ENCODE results near the gene DGCR2. TPM values are rescaled to one million over a fixed set of nuclear protein-coding genes. Genes with fewer than 3 reads are reported as not detected.
"Not testable (repeated sequence)": the region's sequence is repeated elsewhere in the genome, so short reads cannot be mapped to it uniquely, and the experiment has no call there.

The DGCR2 gene
- total RNA-seq, 1 experiment from 2014 or later = 33.6 TPM

DNA sequence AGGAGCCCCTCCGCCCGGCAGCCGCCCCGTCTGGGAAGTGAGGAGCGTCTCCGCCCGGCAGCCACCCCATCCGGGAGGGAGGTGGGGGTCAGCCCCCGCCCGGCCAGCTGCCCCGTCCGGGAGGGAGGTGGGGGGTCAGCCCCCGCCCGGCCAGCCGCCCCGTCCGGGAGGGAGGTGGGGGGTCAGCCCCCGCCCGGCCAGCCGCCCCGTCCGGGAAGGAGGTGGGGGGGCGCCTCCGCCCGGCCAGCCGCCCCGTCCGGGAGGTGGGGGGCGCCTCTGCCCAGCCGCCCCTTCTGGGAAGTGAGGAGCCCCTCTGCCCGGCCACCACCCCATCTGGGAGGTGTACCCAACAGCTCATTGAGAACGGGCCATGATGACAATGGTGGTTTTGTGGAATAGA is 37.6 kb downstream of the DGCR2 start:
- DNase-seq (ENCODE audit: low read depth) = not testable (repeated sequence)

DNA sequence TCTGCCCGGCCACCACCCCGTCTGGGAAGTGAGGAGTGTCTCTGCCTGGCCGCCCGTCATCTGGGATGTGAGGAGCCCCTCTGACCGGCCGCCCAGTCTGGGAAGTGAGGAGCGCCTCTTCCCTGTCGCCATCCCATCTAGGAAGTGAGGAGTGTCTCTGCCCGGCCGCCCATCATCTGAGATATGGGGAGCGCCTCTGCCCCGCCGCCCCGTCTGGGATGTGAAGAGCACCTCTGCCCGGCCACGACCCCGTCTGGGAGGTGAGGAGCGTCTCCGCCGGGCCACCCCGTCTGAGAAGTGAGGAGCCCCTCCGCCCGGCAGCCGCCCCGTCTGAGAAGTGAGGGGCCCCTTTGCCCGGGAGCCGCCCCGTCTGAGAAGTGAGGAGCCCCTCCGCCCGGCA is 38.1 kb downstream of the DGCR2 start:
- DNase-seq (ENCODE audit: low read depth) = not testable (repeated sequence)

- DNase-seq (ENCODE audit: low read depth) = no peak
Observed at GRCh38 chr22:19082793-19083192, 39.4 kb downstream of the DGCR2 start.

- DNase-seq (ENCODE audit: low read depth) = no peak
Observed at GRCh38 chr22:19082101-19082500, 40.1 kb downstream of the DGCR2 start.

DNA sequence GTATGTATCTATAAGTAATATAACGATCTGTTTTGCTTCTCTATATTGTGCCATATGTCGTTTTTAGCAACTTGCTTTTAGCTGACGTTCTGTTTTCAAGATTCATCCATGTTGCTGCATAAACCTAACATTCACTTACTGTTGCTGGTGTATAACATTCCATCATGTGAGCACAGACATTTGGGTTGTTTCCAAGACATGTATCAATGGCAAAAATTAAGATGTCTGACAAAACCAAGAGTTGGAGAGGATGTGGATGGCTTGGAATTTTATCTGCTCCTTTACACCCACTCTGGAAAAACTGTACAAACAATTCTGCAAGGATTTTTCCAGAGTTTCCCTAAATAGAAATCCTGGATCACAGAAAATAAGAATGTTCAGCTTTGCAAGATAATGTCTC is 40.9 kb downstream of the DGCR2 start:
- DNase-seq (ENCODE audit: low read depth) = no peak

DNA sequence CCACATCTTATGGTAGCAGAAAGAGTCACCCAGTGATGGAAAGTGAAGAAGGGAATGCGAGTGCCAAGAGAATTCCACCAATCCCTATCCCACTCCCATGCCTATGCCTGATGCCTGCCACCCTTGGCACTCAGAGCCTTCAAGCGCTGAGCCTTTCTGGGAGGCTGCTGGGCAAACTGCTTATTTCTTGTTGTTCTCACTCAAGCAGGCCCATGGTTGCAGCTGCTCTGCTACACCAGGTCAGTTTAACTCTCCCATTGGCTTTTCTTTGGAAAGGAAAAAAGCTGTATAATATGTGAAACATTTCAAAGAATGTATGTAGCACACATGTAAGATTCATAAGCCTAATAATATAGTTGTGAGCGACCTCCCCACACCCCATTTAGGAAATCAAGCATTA is 41.4 kb downstream of the DGCR2 start:
- no peak for DNase-seq (ENCODE audit: low read depth)

DNA sequence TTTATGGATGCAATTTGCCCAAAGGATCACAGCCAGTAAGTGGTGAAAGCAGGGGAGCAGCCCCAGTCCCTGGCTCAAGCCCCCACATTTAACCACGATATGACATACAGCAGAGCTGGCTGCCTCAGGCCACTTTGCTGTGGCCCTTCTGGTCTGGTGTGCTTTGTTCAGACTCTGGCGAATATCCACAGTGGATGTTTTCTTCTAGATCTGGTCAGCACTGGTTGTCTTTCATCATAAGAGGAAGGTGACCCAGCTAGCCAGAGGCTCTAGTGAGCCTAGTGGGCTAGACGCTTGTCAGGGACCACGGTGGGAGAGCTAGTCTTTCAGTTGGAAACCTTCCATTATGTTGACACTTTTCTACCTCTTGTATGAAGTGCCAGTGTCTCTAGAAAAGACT is 42.5 kb downstream of the DGCR2 start:
- DNase-seq (ENCODE audit: low read depth) = no peak

- DNase-seq (ENCODE audit: low read depth) = no peak
Observed at GRCh38 chr22:19075404-19075803, 46.8 kb downstream of the DGCR2 start.

DNA sequence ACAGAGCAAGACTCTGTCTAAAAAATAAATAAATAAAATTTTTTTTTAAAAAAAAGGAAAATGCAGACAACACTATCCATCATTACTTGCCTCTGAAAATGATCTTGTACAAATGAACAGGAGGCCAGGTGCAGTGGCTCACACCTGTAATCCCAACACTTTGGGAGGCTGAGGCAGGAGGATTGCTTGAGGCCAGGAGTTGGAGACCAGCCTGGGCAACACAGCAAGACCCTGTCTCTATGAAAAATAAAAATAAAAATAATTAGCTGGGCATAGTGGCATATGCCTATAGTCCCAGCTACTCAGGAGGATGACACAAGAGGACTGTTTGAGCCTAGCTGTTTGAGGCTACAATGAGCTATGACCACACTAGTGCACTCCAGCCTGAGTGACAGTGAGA is 49.4 kb downstream of the DGCR2 start:
- not testable (repeated sequence) for DNase-seq (ENCODE audit: low read depth)

- no peak for DNase-seq (ENCODE audit: low read depth)
Observed at GRCh38 chr22:19070397-19071169, 51.6 kb downstream of the DGCR2 start.

DNA sequence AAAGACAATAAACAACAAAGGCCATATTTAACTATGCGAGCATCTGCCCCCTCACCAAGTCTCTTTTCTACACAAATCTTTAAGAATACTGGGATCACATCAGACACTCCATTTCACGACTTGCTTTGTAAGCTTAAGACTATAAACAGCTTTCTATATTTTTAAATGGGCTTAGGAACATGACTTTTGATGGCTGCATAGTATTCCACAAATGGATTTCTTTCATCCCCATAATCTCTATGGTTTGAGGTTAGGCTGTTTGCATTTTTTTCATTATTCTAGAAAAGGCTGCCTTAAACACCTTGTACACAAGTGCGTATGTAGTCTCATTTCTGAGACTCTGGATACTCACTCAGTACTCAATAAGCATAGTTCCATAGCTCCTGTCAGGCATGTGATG is 52.8 kb downstream of the DGCR2 start:
- no peak for DNase-seq (ENCODE audit: low read depth)

DNA sequence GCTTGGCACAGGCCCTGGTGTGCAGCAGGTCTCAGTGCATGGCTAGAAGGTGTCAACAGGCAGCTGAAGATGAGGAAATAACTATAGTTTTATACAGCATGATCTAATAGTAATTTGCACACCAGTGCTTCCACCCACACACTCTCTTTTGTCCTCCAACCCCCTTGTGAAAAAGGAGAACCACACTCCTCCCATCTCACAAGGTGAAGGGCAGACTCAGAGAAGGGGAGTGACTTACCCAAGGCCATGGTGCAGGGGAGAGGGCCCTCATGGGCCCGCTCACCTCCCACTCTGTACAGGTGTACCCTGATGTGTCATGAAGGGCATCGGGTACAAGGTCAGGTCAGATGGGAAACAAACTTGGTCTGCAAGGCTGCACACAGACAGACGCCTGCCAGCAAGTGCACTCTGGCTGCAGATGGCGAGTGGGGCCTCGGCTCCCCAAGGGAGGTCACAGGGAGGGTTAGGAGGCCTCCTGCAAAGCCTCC is 53.4 kb downstream of the DGCR2 start:
- DNase-seq (ENCODE audit: low read depth) = no peak

DNA sequence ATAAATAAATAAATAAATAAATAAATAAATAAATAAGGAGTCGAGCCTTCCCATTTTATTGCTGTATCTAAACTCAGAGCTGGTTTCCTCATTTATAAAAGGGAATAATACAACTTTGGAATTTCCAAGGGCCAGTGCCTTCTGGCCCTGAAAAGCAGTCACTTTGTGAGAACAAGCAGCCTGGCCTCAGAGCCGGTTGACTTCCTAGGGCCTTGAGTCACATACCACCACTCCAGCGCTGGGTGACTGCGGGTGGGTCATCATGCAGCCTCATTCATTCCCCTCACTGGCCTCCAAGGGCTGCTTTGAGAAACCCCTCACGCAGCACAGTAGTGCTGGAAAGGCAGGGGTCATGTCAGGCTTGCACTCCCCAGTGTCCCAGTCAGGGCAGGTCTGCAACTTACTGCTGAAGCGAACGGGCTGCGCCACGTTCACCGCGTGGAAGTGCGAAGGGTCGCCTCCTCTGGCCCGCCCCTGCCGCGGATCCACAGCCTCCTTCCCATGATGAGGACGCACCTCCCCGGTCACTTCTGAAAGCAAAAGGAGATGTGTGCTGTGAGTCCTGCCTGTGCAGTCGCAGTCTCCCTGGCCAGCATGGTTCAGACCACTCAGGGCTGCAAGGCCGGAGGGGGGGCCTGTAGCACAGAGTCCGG is 54.4 kb downstream of the DGCR2 start:
- DNase-seq (ENCODE audit: low read depth) = no peak

DNA sequence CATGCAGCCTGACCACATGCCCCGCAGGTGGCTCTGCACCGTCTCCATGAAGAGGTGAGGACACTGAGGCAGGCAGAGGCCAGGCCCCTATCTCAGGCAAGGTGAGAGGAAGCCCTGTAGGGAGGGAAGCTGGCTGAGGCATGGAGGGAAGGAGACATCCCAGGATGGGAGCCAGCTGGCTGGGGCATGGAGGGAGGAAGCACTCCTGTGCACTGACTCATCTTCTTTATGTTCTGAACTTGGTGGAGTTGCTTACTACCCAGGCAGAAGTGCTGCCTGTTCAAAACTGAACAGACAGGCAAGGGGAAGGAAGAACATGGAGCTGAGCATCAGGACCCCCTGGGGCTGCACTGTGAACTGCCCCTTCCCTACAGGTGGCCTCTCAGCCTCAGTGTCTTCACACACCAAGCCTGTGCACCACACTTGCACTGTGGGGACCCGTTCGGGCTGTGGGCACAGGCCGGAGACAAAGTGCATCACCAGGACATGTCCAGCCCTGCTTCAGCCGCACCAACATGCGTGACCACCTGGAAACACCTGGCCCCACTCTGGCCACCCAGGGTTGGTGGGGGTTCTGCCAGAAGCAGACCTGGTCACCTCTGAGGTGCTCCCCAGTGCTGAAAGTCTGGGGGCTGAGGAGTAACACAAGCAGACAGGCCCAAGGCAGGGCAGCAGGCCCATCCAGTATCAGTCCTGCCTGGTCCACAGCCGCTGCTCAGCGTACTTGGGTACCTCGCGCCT is 55.5 kb downstream of the DGCR2 start:
- DNase-seq (ENCODE audit: low read depth) = peak; percentile 81

GRCh38 chr22:19065929-19066328 is 56.3 kb downstream of the DGCR2 start:
- DNase-seq (ENCODE audit: low read depth) = no peak

DNA sequence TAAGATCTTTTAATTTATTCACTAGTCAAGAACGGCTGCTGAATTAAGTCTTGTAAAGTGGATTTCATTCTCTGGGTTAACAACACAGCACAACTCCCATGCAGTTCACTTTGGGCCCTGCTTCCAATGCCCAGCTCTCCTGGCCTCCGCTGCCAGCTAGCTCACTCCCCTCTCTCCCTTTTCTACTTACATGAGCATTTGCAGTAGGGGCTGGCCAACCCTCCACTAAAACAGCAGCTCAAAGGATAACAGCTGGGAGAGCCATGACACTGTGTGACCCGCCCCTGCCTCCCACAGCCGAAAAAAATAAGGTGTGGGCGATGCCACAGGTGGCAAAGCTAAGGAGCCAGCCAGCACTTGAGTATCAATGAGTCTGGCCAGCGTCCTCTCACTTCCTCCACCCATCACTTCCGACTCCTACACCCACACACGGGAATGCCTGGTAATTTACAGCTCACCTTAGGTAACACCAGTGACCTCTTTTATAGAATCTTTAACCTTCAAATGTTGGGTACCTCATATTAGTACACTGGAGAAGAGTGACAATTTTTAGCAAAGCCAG is 56.8 kb downstream of the DGCR2 start:
- no peak for DNase-seq (ENCODE audit: low read depth)

GRCh38 chr22:19064354-19065054 is 57.7 kb downstream of the DGCR2 start:
- no peak for DNase-seq (ENCODE audit: low read depth)

DNA sequence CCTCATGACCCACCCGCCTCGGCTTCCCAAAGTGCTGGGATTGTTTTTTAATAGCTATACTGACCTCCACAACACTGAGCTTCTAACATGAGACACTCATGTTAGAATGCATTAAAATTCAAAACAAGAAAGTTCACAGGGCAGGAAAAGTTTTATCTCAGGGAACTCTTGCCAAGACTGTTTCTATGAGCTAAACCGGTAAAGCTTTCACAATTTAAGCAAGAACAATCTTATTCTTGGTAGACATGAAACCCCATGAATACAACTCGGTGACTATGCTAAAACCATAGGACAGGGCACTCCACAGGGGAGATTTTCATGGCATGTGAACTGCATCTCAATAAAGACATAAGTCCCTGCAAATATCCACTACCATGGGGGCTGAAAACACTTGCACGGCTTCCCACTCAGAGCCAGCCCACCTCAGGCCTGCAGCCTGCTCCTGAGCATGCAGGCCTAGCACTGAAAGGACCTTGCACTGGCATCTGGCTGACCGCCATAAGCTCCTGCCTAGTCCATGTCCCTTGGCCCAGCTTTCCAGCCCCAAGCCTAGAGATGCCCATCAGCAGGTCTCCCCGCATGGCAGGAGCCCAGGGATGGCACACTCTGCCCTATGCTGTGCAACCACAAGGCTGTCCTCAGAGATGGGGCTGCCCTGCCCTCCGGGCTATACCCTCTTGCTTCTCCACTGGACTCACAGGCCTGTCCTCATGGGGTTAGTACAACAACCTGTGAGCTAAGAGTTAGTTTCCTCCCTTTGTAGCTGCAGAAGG is 58.4 kb downstream of the DGCR2 start:
- DNase-seq (ENCODE audit: low read depth) = no peak

DNA sequence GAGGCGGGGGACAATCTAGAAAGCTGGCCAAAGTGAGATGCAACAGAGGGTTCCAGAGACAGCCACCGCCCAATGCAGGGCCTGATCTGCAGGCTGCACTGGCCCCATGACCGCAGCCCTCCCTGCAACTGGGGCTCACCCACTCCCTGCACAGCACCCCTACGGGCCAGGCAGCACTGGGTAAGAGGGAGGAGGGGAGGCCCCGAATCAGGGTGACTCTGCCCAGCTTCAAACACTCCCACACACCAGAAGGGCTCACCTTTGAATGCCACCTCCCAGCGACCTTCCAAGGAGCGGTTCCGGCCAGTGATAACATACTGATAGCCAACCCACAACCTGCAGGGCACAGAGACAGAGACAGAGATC is 59.3 kb downstream of the DGCR2 start:
- no peak for DNase-seq (ENCODE audit: low read depth)

DNA sequence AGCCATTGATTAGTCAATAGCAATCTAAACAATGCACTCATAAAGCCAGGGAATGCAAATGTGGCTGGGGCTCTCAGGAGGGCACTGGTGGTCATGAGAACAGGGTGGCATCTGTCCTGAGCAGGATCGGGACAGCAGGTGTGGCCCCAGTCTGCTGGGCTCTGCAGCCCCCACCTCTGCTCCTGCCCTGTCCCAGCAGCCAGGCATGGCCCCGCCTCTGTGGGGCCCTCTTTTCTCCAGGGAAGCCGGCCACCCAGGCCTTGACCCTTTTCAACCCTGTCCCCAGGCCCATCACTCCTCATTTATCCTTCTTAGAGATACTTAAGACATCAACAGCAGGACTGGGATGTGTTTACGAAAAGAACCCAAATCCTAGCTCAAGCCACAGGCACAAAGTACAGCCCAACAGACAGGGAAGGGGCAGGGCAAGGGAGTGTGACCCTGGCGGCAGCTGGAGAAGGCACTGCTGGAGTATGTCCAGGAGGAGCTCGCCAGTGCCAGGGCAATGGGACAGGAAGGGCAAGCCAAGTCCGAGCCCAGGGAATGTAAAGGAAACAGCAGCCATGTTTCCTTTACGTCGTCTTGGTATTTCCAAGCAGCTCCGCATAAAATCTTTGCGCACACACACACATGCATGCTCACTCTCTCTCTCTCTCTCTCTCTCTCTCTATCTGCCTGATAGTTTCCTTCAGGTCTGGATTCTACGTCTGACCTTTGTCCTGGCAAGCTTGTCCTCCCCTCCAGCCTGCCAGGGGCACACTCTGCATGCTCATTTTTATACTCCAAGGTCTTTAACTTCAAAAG is 59.9 kb downstream of the DGCR2 start:
- no peak for DNase-seq (ENCODE audit: low read depth)
